GM21423 (cell line): ENCODE results near the gene HES5.

Source experiments
- ATAC-seq: cut with Tn5 transposase; IDR thresholded peaks from one replicate; pipeline ENCODE4 v1.9.1; 2021; ENCODE audit warnings: mild to moderate bottlenecking, moderate library complexity; ENCODE audit not compliant: unreplicated experiment

HES5 gene

DNA sequence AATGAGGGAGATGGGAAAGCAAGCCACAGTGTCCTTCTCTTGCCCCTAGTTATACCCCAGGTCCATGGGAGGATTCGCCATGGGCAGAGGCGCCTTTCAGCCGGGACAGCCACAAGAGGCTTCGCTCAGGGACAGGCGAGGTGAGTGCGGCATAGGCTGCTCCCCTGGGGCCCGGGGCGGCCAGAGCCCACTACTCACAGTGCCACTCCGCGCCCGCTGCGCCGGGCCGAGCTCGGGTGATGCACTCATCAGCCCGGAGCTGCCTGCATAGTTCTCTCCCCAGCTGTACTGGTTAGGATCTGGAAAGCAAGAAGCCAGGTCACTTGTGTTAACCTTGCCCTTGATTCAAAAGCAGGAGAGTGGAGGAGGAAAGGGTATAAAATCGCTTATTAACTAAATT, 12.1 kb downstream of the HES5 start:
- no peak for ATAC-seq

DNA sequence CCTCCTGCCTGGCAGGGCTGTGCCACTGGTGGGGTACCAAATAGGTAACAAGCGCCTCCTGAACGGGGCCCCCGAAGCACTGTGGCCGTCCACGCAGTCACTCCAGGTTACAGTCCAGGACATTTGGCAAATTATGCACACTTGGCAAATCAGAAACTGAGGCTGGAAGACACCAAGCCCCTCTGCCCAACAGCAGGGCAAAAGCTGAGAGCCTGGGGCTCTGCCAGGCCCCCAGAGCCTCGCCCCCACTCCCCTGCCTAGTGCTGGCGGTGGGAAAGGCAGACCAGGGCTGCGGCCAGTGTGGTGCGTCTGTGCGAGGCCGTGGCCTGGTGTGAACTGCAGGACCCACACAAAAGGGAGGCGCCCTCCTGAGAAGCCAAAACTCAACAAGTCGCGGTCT, 13.1 kb downstream of the HES5 start:
- ATAC-seq, result no peak

DNA sequence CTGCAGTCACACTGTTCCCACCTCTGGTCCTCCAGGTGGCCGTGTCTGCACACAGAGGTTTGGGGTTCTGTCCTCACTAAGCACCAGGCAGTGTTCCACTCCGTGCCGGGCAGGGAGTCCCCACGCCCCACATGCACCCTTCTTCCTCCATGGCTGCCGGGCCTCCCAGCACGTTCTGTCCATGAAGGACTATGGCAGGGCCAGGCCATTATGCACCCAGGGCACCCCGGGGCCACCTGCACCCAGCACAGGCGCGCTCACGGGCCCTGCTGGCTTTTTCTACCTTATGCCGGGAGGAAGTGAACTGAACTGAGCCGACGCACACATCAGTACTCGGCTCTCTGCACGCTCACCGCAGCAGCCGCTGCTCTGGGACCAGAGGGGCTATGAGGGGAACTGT, 13.9 kb downstream of the HES5 start:
- ATAC-seq, result no peak

DNA sequence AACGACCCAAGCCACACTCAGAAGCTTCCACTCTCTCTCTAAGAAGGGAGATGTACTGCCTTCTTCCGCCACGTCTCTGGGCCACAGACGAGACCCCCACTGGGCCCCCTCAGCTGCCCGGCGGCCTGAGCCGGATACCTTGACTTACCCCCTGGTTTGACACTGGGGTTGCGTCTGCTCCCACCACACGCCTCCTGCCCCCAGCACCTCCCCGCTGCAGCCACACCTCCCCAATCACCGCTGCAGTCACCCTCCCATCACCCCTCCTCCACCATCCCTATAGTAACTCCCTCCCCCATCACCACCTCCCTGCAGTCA, 14.3 kb downstream of the HES5 start:
- ATAC-seq, result no peak

DNA sequence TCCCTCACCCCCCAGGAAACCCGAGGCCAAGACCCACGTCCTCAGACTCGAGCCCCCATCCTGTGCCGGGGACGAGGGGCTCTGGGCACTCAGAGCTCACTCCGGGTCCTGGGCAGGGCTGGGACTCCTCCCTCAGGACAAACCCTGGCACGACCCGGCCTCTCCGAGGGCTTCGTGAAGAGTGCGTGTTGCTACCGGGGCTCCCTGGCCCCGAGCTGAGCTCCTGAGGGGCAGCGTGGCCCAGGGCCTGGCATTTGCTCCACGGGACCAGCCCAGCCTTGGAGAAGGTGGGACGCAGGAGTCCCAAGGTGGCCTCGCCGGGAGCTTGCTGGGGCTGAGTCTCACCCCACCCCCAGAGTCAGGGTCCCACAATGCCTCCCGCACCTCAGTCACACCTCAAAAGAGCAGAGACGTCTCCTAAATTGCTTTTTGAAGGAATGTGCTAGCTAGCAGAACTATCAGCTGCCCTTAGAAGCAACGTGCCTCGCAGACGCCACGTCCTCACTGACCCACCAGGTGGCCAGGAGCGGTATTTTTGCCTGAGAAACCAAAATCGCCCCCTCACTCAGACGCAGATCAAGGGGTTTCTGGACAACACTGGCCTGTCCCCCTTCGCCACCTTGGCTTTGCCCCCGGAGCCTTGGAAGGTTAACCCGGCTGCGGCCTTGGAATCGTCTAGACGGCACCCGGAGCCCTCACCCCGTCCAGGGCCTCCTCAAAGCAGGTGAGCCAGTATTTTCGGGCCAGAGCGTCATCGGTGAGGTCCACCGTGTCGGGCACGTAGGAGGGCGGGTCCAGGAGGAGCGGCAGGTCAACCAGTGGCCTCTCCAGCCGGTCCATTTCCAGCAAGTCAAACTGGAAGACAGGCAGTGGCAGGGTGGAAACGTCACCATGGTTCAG, 14.9 kb downstream of the HES5 start:
- no peak for ATAC-seq

DNA sequence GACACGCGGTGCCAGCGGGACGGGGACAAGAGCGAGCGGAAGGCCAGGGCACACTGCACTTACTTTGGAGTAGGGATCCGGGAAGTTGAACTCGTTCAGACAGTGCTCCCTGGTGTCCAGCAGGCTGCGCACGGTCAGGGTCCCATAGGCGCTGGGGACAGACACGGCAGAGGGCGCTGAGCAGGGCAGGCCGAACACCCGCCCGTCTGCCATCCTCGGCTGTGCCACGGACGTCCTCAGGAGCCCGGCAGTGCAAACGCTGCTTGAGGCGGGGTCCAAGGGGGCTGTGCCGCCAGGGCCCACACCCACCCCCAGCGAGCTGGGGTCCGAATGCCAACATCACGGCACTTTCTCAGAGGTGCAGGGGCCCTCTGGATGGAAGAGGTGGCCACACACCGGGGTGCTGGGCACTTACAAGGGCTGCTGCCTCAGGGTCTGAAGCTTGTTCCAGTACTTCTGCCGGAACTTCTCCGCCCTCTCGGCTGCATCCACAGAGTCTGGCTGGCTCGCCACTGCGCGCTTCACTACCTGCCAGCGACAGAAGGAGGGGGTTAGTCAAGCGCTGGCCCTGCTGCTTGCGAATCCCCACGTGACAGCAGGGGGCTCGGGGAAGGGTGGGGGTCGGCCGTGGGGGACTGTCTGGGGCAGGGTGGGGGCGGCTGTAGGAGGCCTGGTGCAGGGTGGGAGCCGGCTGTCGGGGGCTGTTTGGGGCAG, 16.0 kb downstream of the HES5 start:
- no peak for ATAC-seq

DNA sequence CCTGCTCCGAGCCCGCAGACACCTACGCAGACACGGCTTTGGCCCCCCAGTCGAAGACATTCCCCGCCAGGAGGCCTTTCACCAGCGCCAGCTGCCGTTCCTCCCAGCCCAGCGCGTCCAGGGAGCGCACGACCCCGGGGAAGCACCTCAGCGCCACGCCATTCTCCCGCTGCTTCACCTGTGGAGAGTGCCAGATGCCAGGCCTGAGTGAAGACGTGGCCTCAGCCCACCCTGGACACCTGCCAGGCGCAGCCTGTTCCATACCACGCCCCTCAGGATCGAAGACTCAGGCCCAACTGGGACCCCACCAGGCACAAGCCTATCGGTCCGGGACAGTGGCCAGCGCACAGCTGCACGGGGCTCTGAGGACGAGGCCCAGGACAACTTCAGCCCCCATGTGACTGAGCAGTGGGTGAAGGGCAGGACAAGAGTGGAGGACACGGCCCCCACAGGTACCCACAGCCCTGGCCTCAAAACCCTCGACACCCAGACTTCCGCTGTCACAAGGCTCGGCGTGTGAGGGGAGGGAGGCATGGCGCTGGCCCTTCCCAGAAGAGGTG, 17.1 kb downstream of the HES5 start:
- no peak for ATAC-seq

DNA sequence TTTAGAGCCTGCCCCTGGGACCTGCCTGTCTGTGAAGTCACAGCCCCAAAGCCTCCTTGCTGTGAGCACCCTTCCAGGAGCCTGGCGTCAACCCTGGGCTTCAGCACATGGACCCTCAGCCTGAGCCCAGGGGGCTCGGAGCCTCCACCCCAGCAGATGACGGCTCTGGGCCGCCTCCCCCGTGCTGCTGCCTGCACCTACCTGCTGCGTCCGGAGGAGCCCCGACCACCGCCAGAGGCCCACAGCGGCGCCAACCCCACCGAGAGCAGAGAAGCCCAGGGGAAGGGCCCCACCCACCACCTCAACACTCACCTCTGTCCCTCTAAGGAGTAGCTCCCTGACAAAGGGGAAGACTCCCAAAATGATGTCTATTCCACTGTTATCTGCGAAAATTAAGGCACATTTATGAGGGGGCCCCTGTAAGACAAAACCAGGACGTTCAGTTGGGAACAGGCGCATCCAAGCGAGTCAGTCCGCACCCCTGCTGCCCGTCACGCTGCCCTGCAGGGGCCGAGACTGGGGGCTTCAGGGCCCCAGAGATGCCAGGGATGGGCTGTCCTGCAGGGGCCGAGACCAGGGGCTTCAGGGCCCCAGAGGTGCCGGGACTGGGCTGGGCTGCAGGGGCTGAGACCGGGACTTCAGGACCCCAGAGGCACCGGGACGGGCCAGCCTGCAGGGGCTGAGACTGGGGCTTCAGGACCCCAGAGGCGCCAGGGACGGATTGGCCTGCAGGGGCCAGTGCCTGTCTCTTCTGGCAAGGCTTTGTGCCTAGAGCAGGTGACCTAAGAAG, 19.5 kb downstream of the HES5 start:
- no peak for ATAC-seq

DNA sequence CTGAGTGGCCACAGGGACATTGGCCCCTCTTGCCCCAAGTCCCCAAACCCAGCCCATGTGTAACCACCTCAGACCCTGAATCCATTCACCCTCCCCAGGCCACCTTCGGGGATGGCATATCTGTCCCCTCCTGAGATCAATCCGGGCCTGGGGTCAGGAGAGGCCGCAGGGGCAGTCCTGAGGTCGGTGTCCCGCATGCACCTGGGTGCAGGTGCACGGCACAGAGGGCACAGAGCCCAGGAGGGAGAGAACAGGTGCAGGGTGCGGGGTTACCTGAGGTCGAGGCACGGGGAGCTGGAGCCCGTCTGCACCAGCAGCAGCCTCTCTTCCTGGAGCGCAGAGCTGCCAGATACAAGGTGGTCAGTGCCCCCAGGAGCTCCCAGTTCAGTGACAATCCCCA, 20.5 kb downstream of the HES5 start:
- no peak for ATAC-seq

DNA sequence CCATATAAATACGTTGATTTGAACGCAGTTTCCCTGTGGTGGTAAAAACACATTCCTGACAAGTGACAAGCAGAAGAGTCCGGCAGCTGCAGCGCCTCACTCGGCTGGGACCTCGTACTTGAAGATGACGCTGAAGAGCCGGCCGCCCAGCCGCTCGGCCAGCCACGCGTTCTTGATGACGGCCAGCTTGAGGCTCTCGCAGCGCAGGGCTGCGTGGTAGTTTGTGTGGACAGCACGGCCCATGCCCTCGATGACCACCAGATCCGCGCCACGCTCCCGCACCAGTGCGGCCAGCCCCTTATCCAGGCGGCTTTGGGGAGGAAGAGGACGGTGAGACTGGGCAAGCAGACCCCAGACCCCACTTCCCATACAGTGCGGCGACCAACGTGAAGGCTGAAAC, 21.3 kb downstream of the HES5 start:
- no peak for ATAC-seq

DNA sequence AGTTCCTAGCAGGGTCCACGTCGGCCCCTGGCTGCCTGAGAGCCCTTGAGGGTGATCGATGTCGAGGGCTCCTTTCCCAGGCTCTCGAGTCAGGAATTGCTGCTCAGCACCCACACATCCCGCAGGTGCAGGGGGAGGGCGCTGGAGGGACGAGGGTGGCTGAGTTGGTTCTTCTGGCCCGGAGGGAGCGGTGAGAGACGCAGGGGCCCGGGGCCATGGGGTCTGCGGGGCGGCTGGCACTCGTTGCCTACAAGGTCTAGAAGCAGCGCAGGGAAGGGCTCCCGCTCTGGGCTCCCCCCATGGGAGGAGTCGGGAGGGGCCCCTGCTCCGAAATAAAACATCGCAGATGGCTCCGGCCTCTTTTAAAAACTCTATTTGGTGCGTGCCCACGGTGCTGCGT, 21.9 kb downstream of the HES5 start:
- ATAC-seq, result no peak

DNA sequence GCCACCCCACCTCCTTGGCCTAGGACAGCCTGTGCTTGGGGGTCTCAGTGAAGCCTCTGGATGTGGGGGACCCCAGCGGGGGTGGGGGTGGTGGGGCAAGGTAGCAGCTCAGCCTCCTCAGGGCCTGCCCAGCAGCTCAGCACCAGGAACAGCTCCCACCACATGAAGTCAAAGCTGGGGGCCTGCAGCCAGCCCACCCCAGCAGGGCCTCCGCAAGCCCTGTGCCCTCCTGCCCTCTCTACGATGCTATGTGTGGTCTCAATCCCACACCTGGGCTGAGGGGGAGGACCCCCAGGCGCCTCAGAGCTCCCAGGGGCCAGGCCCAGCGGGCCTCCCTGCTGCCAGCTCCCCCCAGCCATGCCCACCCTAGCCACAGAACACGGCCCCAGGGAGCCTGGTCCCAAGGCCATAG, 22.3 kb downstream of the HES5 start:
- no peak for ATAC-seq

DNA sequence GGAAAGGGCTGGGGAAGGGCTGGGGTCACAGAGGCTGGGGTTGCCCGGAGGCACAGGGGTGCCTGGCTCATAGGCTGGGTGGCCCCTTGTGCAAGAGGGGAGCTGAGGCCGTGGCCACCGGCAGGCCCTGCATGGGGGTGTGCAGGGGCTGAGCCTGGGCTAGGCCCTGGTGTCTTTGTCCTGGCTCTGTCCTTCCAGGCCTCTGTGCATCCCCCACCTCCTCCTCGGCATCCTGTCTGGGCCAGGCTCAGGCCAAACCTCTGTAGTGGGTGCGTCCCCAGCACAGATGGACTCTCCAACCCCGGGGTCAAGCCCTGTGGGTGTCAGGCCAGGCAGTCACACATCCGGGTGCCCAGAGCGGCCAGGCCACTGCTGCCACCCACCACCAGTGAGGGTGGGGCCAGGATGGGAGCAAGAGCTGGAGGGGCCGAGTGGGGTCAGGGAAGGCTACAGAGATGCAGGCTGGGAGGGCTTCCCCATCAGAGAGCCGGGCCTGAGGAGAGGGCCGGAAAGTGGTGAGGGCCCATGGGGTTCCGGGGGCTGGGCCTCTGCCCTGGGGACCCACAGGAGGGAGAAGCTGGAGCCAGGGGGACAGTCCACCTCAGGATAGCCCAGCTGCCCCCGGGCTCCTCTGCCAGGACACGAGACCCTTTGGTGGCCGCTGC, 23.0 kb downstream of the HES5 start:
- no peak for ATAC-seq

DNA sequence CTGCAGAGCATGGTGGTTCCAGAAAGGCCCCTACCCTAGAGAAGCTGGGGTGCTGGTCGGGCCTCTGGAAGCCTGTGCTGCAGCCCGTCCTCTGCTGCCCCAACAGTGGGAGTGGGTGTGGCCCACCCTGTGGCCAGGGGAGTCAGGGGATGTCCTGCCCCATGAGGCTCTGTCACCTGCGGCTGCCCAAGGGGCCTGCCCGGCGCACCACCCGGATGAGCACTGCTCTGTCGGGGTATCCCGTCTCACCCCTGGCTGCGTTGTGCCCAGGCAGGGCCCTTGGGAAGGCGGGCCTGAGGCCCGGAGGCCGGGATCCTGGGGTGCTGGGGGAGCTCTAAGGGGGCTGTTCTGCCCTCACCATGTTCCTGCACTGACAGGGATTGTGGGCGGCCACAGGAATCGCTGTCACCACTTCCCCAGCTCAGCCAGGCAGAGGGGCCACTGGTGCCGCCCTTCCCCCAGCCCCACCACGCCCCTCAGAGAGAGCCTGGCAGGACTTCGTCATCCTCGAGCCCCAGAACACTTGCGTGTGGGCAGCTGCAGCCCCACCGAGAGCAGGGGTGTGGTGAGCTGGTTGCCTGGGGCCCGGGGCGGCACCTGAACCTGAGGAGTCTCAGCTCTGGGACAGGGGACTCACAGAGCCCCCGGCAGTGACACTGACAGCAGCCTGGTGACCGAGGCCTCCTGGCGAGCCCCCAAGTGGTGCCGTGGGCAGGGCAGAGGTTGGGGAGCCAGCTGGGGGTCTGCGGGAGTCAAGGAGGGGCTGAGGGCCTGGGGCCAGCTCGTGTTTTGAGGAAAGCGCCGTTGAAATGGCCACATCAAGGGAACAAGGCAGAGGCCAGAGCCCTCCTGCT, 23.8 kb downstream of the HES5 start:
- ATAC-seq, result no peak

DNA sequence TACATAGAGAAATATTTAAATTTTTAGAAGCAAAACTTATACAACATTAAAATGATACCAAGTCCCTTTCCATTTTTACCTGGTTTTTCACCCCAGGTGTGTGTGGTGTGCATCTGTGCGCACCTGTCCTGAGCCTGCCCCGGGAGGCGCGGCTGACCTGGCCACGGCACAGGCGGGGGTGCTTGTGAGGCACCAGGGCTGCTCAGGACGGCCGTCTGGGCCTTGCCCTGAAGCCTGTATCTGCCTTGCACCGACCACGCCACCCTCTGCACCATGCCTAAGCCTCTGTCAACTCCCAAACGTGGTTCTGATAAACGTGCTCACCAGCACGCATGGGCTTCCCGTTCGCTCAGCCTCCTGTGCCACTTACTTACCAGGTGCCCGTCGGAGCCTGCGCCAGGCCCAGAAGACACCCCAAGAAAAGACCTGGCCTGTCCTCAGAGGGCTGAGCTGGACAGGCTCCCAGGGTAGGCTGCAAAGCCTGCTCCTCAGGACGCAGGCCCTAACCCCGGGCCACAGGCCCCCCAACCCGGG, 24.5 kb downstream of the HES5 start:
- no peak for ATAC-seq

DNA sequence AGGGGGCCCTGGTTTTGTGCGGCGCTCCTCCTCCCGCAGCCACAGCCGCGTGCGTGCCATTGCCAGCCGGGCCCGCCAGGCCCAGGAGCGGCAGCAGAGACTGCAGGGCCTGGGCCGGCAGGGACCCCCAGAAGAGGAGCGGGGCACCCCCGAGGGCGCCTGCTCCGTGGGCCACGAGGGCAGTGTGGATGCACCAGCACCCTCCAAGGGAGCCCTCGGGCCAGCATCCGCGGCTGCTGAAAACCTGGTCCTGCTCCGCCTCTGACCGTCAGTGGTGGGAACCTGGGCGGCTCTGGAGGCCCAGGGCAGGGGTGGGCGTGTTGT, 25.2 kb downstream of the HES5 start:
- ATAC-seq, result no peak

DNA sequence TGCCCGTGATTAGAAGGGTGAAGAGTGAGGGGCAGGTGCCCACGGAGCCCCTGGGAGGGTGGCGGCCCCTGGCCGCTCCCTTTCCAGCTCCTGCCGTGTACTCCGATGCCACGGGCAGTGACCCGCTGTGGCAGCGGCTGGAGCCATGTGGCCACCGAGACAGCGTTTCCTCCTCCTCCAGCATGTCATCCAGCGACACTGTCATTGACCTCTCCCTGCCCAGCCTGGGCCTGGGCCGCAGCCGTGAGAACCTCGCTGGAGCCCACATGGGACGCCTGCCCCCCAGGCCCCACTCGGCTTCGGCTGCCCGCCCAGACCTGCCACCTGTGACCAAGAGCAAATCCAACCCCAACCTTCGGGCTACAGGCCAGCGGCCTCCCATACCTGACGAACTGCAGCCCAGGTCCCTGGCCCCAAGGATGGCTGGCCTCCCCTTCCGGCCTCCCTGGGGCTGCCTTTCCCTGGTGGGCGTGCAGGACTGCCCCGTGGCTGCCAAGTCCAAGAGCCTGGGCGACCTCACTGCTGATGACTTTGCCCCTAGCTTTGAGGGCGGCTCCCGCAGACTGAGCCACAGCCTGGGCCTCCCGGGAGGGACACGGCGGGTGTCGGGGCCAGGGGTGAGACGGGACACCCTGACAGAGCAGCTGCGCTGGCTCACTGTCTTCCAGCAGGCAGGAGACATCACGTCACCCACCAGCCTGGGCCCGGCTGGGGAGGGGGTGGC, 25.7 kb downstream of the HES5 start:
- no peak for ATAC-seq

DNA sequence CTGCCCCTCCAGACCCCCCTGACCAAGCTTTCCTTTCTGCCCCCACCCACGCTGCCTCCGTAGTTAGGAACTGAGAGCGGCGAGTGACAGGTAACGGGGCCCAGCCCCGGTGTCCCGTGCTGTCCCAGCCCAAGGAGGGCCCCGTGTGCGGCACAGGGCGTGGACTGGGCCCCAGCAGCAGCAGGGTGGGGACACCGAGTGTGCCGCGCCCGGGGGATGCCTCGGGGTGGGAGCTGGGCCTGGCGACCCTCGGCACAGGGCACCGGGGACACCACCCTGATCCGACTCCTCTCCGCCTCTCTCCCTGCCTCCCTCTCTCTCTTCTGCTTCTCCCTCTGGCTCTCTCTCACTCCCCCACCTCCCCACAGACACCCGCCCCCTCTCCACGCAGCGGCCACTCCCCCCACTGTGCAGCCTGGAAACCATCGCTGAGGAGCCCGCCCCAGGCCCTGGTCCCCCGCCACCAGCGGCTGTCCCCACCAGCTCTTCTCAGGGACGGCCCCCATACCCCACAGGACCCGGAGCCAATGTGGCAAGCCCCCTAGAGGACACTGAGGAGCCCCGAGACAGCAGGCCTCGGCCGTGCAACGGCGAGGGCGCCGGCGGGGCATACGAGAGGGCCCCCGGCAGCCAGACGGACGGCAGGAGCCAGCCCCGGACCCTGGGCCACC, 26.4 kb downstream of the HES5 start:
- ATAC-seq, result no peak
